ENCODE data around the gene EPB41L4B.

DNA sequence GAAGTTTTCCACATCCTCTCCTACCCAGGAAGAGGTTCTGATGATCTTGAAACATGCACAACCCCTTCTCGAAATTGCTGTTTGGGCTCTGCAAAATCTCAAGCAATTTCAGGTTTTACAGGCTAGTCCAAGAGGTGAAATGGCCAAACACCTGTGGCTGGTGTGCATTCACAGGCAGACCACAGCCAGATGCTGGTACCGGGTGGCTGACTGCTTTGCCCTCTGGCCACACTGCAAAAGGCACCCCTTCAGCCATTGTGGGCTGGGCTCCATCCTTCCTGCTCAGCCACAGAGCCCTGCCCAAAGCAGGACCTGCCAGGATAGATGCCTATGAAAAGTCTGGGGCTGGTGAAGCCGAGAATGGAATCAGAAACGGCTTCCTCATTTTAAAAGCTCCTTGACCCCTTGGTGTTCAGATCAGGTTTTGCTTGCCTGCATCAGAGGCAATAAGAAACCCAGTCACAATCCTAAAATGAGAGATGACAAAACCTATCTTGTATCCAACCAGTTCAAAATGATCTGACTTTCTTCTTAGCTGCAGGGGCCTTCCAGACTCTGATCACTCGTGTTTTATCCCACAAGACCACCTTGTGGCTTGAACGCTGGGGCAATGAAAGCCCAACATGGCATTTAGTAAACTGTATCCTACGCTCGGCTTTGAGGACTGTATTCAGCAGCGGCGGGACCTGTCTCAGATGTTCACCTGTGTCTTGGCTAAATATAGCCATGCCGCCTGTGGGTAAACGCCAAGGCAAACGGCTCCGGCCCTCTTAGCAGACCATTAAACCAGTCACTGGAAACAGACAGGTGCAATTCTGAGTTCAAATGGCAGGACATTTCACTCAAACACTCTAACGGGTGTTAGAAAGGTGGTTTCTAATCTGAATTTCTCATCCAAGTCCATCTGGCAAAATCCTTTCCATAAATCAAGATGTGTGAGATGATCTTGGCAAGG, 49.6 kb downstream of the EPB41L4B start:
- TF ChIP-seq ZBTB7A (tag by site-specific recombination; IDR thresholded peaks at IDR 0.05; ENCODE audit: low read depth), result no peak
- TF ChIP-seq, protein P1, sequence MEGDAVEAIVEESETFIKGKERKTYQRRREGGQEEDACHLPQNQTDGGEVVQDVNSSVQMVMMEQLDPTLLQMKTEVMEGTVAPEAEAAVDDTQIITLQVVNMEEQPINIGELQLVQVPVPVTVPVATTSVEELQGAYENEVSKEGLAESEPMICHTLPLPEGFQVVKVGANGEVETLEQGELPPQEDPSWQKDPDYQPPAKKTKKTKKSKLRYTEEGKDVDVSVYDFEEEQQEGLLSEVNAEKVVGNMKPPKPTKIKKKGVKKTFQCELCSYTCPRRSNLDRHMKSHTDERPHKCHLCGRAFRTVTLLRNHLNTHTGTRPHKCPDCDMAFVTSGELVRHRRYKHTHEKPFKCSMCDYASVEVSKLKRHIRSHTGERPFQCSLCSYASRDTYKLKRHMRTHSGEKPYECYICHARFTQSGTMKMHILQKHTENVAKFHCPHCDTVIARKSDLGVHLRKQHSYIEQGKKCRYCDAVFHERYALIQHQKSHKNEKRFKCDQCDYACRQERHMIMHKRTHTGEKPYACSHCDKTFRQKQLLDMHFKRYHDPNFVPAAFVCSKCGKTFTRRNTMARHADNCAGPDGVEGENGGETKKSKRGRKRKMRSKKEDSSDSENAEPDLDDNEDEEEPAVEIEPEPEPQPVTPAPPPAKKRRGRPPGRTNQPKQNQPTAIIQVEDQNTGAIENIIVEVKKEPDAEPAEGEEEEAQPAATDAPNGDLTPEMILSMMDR (tag by site-specific recombination; IDR thresholded peaks at IDR 0.05), result no peak
- no peak for TF ChIP-seq ELK4 (IDR thresholded peaks at IDR 0.05; ENCODE audit: borderline replicate concordance, low read depth, low read length)
- TF ChIP-seq GLI4 (tag by site-specific recombination; IDR thresholded peaks at IDR 0.05), result no peak
- no peak for TF ChIP-seq ZNF623 (tag by site-specific recombination; IDR thresholded peaks at IDR 0.05)
- no peak for TF ChIP-seq SCRT2 (tag by site-specific recombination; IDR thresholded peaks at IDR 0.05)
- no peak for TF ChIP-seq ZNF10 (tag by site-specific recombination; IDR thresholded peaks at IDR 0.05)
- TF ChIP-seq ZBTB1 (tag by site-specific recombination; IDR thresholded peaks at IDR 0.05), result no peak
- no peak for TF ChIP-seq OVOL3 (tag by site-specific recombination; IDR thresholded peaks at IDR 0.05)
- TF ChIP-seq ZNF48 (tag by site-specific recombination; IDR thresholded peaks at IDR 0.05), result no peak
- TF ChIP-seq ZNF391 (tag by site-specific recombination; IDR thresholded peaks at IDR 0.05; ENCODE audit: borderline replicate concordance, low read depth), result no peak
- TF ChIP-seq YY2 (tag by site-specific recombination; IDR thresholded peaks at IDR 0.05), result no peak
- TF ChIP-seq ZNF830 (tag by site-specific recombination; IDR thresholded peaks at IDR 0.05; ENCODE audit: low read depth), result no peak
- TF ChIP-seq ZNF660 (tag by site-specific recombination; IDR thresholded peaks at IDR 0.05), result no peak

Data from HEK293 (cell line).